SHP77 treated with DMSO at 0.1 percent for 48 hours (cell line): Measurements from ENCODE around the gene NABP2.
"Not testable (repeated sequence)": the region's sequence is repeated elsewhere in the genome, so short reads cannot be mapped to it uniquely, and the experiment has no call there.

Source experiments
- DNase-seq: peaks from one replicate; lab custom pipeline; 2025; lab: John Stamatoyannopoulos, UW

NABP2 gene

DNA sequence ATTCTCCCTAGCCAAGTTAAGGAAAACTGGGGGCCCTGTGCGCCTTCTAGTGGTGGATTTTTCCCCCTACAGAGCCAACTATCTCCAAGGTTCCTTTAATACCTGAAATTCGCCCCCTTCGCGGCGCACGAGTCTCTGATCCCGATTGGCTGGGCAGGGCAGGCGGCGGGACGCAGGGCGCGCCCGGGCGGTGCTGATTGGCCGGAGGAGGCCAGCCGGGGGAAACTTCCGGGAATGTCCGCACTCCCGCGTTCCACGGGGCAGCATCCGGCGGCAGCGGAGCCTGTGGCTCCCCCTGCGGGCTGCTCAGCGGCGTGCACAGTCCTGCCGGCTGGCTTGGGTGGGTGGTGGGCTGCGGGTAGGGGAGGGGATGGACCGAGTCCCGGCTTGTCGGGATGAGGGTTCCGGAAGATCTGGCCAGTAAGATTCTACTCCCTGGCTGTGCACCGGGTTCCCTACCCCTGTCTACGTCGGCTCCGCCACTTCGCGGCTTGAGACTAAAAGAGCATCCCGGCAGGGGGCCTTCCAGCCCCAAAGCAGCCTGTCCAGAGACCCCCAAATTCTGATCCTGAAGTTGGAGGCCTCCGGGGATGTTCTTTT lies at the start of gene NABP2:
Gene NABP2, plus strand, starts transcription at position 241 of the 600 bp plus-strand sequence. CDS start 515 bp downstream, outside the sequence.
- peak; percentile 95 for DNase-seq

DNA sequence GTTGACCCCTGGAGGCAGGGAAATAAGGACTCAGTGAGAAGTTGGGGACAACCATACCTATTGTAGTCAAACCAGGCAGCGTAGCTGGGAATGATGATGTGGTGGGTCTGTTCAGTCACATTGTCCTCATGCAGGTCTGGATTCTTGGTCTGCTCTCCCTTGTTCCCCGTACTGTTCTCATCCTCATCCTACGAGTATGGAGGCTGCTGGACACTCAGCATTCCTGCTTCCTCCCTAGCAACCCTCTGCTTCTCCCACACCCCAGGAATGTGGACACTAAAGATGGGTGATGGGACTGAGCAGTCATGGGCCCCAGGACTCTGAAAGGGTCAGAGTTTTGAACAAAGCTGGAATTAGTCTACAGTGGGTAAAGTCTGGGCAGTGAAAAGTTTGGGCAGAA lies 45.8 kb upstream of the NABP2 start:
- DNase-seq = no peak

DNA sequence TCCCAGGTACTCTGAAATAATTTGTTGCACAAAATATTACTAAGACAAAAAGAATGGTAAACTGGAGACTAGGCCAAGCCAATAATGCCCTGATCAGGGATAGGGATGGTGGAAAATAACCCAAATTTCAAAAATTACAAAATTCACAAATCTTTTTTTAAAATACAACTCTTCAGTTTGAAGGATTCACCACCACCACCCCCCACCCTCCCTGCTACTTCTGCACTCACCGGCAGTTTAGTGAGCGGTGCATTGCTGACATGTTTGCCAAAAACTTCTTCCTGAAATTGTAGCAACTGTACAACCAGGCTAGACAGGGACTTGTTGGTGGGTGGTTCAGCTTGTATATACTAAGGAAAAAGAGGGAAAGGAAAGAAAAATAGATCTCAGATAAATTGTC lies 37.2 kb upstream of the NABP2 start:
- DNase-seq = no peak

DNA sequence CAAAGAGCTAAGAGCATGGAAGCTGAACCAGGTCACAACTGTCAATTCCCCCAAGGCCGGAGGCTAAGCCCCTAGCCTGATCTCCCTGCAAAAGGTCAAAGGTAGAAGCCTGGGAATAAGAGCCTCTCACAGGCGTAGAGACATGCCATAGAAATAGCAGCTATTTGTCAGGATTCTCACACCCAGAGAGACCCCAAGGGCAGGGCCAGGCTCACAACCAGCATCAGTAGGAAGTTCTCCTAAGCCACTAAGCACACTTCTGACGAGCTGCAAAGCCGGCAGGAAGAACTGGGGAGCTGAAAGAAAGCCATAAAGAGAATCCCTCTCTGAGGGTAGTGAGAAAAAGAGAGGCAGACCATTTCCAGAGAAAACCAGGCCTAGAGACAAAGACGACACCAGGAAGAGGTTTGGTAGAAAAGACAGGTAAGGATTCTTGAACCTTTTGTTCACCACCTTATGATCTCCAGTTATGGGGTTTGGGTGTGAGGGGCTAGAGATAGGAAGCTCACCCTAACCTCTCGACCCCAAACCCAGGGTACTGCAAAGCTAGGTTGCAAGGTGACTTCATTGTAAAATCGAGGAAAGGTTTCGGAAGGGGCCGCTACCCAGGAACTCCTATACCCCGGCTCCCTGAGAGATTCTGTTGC lies 35.9 kb upstream of the NABP2 start:
- DNase-seq = no peak

DNA sequence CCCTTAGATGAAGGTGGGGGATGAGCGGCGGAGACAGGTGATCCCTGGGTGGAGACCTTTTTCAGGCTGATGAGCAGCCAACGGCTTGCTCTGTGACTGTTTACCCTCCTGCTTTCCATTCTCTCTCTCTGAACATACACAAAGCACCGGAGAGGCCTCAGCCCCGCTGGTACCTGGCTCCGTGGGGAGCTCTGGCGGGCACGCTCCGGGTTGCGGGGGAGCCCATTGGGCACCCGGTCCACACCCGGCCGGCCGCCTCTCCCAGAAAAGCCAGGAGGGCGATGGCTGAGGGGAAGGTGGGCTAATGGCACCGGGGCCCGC lies 35.4 kb upstream of the NABP2 start:
- no peak for DNase-seq

DNA sequence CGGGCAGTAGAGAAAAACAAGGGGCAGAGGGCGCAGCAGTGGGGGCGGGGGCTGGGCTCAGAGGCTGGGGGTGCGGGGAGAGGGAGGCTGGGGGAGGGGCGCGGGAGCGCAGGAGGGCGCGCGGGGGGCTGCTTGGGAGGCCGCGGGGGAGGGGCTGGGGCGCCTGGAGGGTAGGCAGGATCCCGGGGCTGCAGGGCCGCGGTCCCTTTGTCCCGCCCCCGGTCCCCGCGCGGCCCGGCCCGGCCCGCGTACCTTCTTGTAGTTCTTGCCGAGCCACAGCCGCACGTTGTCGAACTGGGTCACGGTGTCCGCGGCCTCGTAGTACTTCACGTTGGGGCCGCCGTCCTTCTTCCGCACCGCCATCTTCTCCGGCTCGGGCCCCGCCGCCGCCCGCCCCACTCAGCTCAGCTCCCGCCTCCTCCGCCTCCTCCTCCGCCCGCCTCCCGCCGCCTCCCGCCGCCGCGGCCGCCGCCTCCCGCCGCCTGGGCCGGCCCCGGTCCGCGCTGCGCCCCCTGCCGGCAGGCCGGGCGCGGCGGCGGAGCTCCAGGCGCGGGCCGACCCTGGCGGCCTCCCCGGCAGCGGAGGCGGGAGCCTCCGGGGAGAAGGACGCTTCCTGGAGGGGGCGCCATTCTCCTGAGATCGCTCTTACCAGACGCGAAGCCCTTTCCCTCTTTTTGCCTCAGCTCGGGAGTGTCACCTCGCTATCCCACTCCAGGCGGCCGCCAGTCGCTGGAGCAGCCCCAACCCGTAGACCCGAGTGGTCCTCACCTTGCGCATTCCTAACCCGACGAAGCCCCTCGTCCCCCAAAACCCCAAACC lies 34.8 kb upstream of the NABP2 start, which contains the start of gene SMARCC2:
Gene SMARCC2, minus strand, starts transcription at position 385 of the 819 bp plus-strand sequence. Its CDS starts 22 bp downstream, at position 363.
- peak; percentile 73 for DNase-seq

DNA sequence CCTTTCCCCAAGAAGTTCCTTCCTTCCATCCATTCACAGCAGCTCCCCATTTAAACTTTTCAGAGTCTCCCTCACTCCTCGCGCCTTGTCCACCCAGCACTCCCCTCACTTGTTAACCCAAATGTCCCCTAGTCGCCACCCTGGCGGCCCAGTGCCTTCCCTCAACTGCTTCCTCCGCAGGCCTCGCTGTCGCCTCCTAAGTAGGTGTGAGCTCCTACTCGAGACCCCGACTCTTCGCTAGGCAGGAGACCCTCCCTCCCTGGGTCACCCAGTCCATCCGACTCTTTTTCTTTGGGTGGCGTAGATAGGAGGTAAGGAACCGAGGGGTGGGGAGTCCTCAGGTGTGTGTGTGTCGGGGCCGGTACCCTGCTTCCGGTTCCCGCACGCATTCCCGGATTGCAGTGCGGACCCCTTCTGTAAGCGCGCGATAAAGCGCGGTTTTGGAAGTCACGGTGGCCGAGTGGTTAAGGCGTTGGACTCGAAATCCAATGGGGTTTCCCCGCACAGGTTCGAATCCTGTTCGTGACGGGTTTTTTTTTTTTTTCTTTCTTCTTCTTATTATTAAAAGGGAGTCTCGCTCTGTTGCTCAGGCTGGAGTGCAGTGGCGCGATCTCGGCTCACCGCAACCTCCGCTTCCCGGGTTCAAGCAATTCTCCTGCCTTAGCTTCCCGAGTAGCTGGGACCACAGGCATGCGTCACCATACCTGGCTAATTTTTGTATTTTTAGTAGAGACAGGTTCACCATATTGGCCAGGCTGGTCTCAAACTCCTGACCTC lies 34.0 kb upstream of the NABP2 start:
- peak; percentile 56 for DNase-seq

DNA sequence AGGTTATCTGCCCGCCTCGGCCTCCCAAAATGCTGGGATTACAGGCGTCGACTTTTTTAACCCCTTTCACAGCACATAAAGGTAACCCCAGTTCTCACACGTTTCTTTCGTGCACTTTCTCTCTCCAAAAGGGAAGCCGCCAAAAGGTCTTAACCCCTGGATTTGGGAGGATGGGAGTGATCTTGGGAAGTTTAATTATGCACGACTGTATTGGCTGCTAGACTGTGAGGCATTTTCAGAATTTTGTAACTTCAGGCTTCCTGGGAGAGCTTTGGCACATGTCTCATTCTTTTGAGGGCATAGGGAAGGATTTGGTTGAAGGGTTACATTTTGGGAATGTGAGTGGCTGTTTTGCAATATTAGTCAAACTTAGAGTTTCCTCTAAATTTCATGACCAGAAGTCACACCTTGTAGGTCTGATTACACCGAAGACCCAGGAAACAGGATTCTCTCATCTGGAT lies 33.4 kb upstream of the NABP2 start:
- no peak for DNase-seq

DNA sequence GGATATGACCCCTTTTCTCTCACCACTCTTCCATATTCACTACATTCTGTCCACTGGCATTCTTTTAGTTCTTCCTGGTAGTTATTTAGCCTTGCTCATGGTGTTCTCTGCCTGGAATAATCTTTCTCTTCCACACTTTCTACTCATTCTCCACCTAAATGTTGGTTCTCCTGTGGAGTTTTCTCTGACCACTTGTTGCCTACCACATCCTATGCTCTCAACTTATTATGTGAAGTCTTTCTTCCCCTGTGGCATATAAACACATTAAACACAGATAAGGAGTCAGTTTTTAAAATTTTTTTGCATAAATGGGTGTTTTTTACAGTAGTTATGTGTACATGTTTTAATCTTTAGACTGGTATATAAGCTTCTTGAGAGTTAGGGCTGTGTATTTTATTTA lies 31.6 kb upstream of the NABP2 start:
- DNase-seq = no peak

DNA sequence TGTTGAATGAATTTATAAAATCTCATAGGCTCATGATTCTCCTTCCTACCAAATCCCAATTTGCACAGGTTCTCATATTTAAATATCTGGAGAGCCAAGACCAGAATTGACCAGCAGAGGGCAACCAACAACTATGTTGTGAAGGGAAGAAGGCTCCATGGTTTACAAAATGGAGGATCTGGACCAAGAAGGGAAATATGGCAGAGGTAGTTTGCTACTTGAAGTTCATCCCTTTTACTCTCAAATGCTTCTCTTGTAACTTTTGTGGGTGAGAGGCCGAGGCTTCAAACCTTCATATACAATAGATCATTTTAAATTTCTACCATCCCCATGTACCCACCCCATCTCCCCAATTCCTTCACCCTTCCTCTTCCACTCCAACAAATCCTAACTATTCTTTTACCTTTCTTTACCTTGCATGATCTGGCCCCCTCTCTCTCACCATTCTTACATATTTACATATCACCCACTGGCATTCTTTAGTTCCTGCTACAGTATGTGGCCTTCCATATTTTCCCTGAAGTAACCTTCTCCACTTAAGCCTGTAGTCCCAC lies 31.0 kb upstream of the NABP2 start:
- peak; percentile 55 for DNase-seq

DNA sequence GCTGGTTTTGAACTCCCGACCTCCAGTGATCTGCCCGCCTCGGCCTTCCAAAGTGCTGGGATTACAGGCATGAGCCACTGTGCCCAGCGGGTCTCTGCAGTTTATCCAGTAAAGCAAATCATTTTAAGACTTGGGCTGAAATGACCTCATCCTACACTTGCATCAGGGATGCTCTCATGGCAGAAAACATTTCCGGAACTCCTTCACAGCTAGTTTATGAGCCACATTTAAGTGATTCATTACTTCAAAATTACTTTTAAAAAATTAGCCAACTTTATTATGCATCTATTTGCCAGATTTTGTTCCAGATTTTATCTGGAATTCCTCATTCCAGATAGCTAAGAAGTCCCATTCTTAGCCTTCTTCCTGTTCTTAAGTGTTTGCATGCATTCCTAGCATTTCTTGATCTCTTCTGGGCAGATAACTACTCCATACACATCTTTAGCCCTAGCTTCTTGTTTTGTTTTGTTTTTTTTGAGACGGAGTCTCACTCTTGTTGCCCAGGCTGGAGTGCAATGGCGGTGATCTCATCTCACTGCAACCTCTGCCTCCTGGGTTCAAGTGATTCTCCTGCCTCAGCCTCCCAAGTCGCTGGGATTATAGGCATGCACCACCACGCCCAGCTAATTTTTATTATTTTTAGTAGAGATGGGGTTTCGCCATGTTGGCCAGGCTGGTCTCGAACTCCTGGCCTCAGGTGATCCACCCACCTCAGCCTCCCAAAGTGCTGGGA lies 27.2 kb upstream of the NABP2 start:
- not testable (repeated sequence) for DNase-seq

DNA sequence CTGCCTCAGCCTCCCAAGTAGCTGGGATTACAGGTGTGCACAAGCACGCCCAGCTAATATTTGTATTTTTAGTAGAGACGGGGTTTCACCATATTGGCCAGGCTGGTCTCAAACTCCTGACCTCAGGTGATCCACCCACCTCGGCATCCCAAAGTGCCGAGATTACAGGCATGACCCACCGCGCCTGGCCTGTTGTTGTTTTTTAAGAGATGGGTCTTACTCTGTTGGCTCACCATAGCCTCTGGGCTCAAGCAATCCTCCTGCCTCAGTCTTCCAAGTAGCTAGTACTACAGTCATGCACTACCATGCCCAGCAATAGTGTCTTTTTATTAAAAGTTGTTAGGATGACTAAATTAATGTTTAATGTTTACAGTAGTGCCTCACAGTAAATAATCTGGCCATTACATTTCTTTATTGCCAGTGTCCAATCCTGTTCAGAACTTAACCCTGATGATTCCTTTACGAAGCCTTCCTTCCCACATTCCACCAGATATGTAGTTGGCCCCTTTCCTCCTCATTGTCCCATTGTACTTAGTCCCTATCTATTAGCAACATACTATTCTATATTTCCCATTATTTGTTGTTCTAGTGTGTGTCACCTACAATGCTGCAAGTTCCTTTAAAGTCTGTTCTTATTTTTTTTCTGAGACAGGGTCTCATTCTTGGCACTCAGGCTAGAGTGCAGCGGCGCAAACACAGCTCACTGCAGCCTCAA lies 26.1 kb upstream of the NABP2 start:
- DNase-seq = no peak

DNA sequence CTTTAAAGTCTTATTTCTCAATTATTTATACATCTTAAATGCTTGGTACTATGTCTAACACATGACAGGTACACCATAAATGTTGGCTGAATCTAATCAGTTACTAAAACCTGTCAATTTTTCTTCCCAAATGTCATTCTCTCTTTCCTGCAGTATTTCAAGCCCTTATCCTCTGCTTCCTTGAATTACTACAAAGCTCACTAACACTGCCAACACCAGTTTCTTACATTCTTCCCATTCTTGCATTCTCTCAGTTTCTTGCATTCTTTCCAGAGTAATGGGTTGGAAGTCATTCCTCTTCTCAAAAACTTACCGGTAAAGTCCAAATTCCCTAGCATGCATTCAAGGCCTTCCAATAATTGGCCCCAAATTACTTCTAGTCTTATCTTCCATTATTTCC lies 25.3 kb upstream of the NABP2 start:
- no peak for DNase-seq

DNA sequence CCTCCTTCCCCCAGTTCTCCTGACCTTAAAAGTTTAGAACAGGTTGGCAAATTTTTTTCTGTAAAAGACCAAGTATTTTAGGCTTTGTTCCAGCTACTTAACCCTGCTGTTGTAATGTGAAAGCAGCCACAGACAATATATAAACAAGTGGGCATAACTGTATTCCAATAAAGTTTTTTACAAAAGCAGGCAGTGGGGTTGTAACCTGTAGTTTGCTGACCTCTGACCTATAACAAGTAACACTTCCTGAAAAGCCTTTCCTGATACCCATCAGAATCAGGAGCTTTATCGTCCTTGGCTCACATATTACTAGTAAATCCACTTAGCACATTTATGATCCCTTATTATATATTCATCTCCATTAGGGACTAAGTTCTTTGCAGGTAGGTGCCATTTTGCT lies 21.8 kb upstream of the NABP2 start:
- no peak for DNase-seq

DNA sequence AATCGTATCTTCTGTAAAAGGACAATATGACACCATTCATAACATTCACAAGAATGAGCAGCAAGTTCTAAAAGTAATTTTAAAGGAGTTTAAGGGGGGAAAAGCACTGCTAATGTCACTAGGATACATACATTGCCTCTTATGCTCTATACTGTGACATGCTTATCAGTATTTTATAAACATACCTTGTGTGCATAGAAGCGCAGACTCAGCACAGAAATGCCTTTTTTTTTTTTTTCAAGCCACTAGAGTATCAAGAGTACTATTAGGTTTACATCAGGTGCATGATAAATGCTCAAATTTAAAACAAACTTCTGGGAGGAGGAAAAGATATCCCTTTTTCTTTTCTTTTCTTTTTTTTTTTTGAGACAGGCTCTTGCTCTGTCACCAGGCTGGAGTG lies 21.3 kb upstream of the NABP2 start:
- no peak for DNase-seq

DNA sequence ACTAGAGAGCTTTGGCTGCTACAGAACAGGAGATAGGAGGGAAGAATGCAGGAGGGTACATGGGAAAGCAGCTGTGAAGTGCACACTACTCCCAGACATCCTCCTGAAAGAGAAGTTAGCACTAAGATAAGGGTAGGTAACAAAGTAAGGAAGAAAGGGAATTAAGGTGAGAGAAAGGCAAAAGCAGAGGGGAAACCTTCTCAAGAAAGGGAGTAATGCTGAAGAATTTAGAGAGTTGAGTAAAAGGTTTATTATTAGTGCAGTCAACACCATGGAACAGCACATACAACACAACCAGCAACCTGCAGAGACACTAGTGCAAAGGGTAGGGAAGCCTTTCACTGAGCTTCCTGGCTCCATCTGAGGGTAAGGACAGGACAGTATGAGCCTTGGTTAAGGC lies 19.9 kb upstream of the NABP2 start:
- no peak for DNase-seq

DNA sequence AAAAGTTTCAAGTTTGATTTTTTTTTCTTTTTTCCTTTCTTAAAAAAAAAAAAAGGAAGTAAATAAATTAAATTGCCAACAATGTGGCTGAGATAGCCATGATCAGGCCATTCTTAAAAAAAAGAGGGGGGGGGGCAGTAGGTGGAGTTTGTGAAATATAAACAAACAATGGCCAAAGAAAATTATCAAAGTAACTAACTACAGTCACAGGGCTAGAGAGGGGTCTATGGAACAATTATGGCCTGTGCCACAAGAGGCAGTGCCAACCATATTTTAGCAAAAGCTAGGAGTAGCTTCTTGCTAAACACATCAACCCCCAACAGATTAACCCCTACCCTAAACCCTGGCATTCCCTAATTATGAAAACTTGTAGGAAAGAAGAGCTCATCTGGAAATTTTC lies 18.7 kb upstream of the NABP2 start:
- no peak for DNase-seq

DNA sequence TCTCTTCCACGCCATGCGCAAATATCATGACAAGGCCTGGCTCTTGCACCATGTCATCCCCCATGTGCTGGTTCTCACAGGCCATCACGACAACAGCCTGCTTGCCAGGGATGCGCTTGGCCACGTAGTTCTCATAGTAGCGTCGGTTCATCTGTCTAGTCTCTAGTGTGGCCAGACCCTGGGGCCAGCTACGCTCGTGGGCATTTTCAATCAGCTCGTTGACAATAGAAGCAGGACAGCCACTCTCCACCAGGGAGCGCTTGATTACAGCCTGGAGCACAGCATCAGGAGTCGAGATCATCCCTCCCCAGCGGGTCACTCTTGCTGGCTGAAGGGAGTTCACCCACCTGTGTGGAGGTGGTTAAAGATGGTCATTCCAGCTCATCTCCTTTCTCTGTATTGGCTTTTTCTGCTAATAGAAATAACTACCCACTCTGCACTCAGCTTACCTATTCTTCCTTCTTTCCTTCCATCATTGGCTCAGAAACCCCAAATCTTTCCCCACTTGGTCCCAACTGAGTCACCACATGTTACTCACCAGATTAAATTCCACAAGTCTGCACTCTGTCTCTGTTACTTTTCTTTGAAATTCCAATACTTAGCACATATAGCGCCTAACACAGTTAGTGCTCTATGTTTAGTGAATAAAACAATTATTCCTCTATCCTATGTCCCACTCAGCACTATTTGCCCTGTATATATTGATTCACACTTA lies 17.5 kb upstream of the NABP2 start:
- no peak for DNase-seq

DNA sequence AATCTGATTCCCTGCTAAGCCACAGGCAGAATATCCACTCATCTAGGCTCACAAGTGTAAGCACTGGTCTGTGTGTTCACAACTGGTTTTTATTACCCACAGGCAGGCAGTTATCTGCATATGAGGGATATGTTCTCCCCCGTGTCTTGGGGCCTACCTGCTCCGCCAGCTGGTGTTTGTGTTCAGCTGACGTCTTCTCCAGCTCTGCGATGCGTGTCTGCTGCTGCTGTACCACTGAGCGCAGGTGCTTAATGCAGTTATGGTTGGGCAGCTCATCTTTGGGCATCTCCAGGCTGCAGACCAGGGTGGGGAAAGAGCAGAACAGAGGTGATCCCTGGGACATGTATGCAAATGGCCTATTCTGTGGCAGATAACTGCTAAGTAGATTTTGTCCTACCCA lies 16.1 kb upstream of the NABP2 start:
- no peak for DNase-seq

DNA sequence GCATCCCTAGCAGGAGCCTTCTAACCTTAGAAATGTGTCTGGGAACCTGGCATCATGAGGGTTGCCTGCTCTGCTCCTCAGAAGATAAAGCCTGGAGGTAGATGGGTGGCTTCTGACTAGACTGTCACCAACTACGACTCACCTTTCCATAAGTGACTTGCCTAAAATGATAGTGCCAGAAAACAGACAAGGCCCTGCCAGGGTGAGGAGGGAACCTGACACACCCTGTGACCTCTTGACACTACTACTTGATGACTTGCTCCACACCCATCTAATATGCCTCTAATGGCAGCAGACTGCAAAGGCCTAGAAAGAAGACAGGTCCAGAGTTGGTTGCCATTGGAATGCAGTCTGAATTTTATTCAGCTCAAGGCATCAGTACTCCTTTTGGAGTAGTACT lies 11.8 kb upstream of the NABP2 start:
- no peak for DNase-seq
